Karpas-422 (cell line): ENCODE measurements around the gene SPINK8. TPM values are rescaled to one million over a fixed set of nuclear protein-coding genes. Genes with fewer than 3 reads are reported as not detected.
"Not testable (repeated sequence)": the region's sequence is repeated elsewhere in the genome, so short reads cannot be mapped to it uniquely, and the experiment has no call there.

Experiments used
- DNase-seq: peaks from one replicate; pipeline ENCODE4 v3.0.0-alpha.2; 2015
- H2AFZ ChIP-seq: fragments of 200-600 bp; sonication (generic); 2 replicates; pipeline ENCODE4 v1.6.1; 2014; ENCODE audit warnings: antibody characterized with exemption, low read length, mixed read lengths
- H3K27ac ChIP-seq: fragments of 200-600 bp; sonication (generic); 2 replicates; pipeline ENCODE4 v1.5.1; 2014; ENCODE audit warnings: mild to moderate bottlenecking, low read length, moderate library complexity
- H3K27me3 ChIP-seq: fragments of 200-600 bp; sonication (generic); 2 replicates; pipeline ENCODE4 v1.6.1; 2014; ENCODE audit warnings: low read length, mixed read lengths
- H3K36me3 ChIP-seq: fragments of 200-600 bp; sonication (generic); 2 replicates; pipeline ENCODE4 v1.6.1; 2014; ENCODE audit warnings: low read length, mixed read lengths; ENCODE audit not compliant: insufficient read depth
- H3K4me1 ChIP-seq: fragments of 200-600 bp; sonication (generic); 2 replicates; pipeline ENCODE4 v1.6.1; 2014; ENCODE audit warnings: mild to moderate bottlenecking, low read length, mixed read lengths
- H3K4me2 ChIP-seq: fragments of 200-600 bp; sonication (generic); 2 replicates; pipeline ENCODE4 v1.6.1; 2014; ENCODE audit warnings: low read length, low read depth, mild to moderate bottlenecking; ENCODE audit not compliant: poor library complexity, severe bottlenecking
- H3K4me3 ChIP-seq: fragments of 200-600 bp; sonication (generic); 2 replicates; pipeline ENCODE4 v1.5.1; 2014; ENCODE audit warnings: mild to moderate bottlenecking, antibody characterized with exemption, low read length, mixed read lengths
- H3K79me2 ChIP-seq: fragments of 200-600 bp; sonication (generic); 2 replicates; pipeline ENCODE4 v1.6.1; 2014; ENCODE audit warnings: mild to moderate bottlenecking, low read length, mixed read lengths
- H3K9ac ChIP-seq: fragments of 200-600 bp; sonication (generic); 2 replicates; pipeline ENCODE4 v1.6.0; 2014; ENCODE audit warnings: low read length
- H3K9me2 ChIP-seq: fragments of 200-600 bp; sonication (generic), shearing (Covaris generic); replicated peaks from 2 replicates; pipeline ENCODE4 v1.6.0; 2014; ENCODE audit warnings: mild to moderate bottlenecking, low read length, moderate library complexity; ENCODE audit not compliant: insufficient read depth
- H3K9me3 ChIP-seq: fragments of 300-700, 200-600 bp; sonication (generic); 2 replicates; pipeline ENCODE4 v1.6.1; 2014; ENCODE audit warnings: low read length, mixed read lengths
- H4K20me1 ChIP-seq: fragments of 200-600 bp; sonication (generic); 2 replicates; pipeline ENCODE4 v1.6.1; 2014; ENCODE audit warnings: mild to moderate bottlenecking, antibody characterized with exemption, low read length, low read depth; ENCODE audit not compliant: insufficient read depth
- total RNA-seq: library from RNA; depleted of rRNA; stranded (reverse); fragments of >200 nt; shearing (Covaris generic); gene quantifications from 2 replicates; pipeline ENCODE4 v1.2.3, GENCODE V29; 2014; ENCODE audit warnings: low replicate concordance; rRNA removed

Gene SPINK8
- total RNA-seq, result not detected in 2 replicates

- H3K79me2 ChIP-seq, H3K9ac ChIP-seq, H3K4me1 ChIP-seq, H3K27me3 ChIP-seq, H3K9me2 ChIP-seq, DNase-seq, H3K27ac ChIP-seq, H4K20me1 ChIP-seq, H3K4me2 ChIP-seq, H3K9me3 ChIP-seq, H2AFZ ChIP-seq, H3K4me3 ChIP-seq, H3K36me3 ChIP-seq: not testable (repeated sequence)
Observed at GRCh38 chr3:48333346-48334245, at the start of gene SPINK8. TSS of gene SPINK8 (minus strand) at chr3:48333661. CDS start at chr3:48328341, 5,320 bp downstream.

DNA sequence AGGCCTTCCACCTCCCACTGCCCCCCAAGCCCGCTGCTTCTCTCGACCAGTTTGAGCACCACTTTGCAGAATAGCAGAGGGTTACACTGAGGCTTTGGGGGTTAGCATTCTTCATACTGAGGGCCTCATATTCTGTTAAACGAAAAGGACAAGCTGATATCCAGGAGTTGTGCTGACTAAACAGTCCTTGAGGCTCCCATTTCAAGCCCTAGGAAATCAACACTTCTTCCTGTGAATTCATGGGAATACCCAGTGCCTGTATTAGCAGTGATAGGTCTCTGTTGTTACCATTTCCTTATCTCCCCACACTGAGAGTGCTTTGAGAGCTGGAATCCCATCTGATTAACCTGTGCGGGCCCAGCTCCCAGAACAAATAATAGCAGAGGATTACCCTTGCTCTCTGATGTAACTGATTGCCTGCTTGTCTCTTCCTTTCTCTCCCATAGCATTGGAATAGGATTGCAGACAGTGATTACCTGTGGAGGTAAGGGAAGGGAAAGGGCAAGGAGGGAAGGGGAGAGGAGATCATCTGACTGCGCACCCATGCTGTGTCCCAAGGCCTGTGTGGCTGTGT, 39.5 kb upstream of the SPINK8 start:
- no peak overlapping the region for H2AFZ ChIP-seq
- peaks cover 9% of the 10 kb centered on the region for H3K4me1 ChIP-seq
- H3K27me3 ChIP-seq, result no peaks in the 10 kb centered on the region
- no peak for DNase-seq
- H3K9ac ChIP-seq, result no peak overlapping the region
- no peaks in the 10 kb centered on the region for H3K9me2 ChIP-seq
- H3K27ac ChIP-seq, result no peak overlapping the region
- H3K4me2 ChIP-seq, result no peak overlapping the region
- H3K4me3 ChIP-seq, result no peak overlapping the region
- H3K79me2 ChIP-seq, result no peaks in the 10 kb centered on the region
- no peaks in the 10 kb centered on the region for H3K36me3 ChIP-seq
- no peaks in the 10 kb centered on the region for H4K20me1 ChIP-seq
- no peaks in the 10 kb centered on the region for H3K9me3 ChIP-seq

DNA sequence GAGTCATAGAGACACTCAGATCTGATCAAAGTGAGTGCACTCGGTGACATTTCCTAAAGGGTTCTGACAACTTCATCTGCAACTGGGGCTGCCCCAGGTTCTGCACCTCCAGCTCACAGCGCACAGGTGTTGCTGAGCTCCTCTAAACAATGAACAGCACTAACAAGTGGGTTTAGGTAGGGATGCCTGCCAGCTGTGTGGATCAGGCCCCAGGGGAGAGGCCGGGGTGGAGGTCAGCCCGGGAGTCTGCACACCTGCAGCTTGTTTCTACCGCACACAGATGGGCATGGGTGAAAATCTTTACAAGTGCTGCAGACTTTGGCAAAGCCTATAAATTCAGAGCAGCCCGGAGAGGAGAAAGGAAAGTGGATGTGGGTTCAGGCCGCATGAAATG, 38.9 kb upstream of the SPINK8 start:
- H3K4me2 ChIP-seq, result no peak overlapping the region
- no peak overlapping the region for H2AFZ ChIP-seq
- no peak for DNase-seq
- H3K9me3 ChIP-seq, result no peaks in the 10 kb centered on the region
- H3K79me2 ChIP-seq, result no peaks in the 10 kb centered on the region
- H3K9ac ChIP-seq, result no peak overlapping the region
- H3K9me2 ChIP-seq, result no peaks in the 10 kb centered on the region
- no peaks in the 10 kb centered on the region for H3K36me3 ChIP-seq
- no peak overlapping the region for H3K27ac ChIP-seq
- H4K20me1 ChIP-seq, result no peaks in the 10 kb centered on the region
- H3K4me1 ChIP-seq, result peaks cover 9% of the 10 kb centered on the region
- H3K4me3 ChIP-seq, result no peak overlapping the region
- H3K27me3 ChIP-seq, result no peaks in the 10 kb centered on the region

GRCh38 chr3:48371651-48372376, 38.4 kb upstream of the SPINK8 start, which contains the start of gene FBXW12:
TSS of gene FBXW12 (plus strand) at chr3:48372219. CDS start at chr3:48372768, 549 bp downstream.
- no peaks in the 10 kb centered on the region for H3K9me2 ChIP-seq
- no peak for DNase-seq
- H4K20me1 ChIP-seq, result no peaks in the 10 kb centered on the region
- H3K27me3 ChIP-seq, result no peaks in the 10 kb centered on the region
- no peak within 1 kb of the TSS for H3K9ac ChIP-seq
- H3K4me1 ChIP-seq, result peaks cover 9% of the 10 kb centered on the region
- H3K4me3 ChIP-seq, result no peak within 1 kb of the TSS
- no peaks in the 10 kb centered on the region for H3K36me3 ChIP-seq
- H3K27ac ChIP-seq, result no peak within 1 kb of the TSS
- H3K4me2 ChIP-seq, result no peak within 1 kb of the TSS
- H3K9me3 ChIP-seq, result no peaks in the 10 kb centered on the region
- no peaks in the 10 kb centered on the region for H3K79me2 ChIP-seq
- H2AFZ ChIP-seq, result no peak within 1 kb of the TSS

DNA sequence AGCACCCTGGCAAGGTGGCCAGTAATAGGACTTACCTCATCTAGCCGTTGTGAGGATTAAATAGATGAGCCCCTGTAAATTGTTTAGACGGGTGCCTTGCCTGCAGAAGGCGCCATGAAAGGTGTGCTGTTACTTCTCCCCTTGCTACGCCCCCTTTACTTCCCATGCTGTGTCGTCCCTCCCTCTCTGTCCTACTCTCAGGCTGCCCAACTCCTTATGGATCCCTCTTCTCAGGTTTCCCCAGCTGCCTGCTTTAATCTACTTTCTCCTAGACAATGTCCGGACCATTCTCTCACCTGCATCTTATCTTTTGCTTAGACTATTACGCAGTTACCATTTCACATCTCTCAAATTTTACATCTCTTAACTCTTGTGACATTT, 36.9 kb upstream of the SPINK8 start:
- H4K20me1 ChIP-seq, result no peaks in the 10 kb centered on the region
- no peaks in the 10 kb centered on the region for H3K9me2 ChIP-seq
- H3K4me3 ChIP-seq, result no peak overlapping the region
- no peak overlapping the region for H3K9ac ChIP-seq
- H3K79me2 ChIP-seq, result no peaks in the 10 kb centered on the region
- H3K4me1 ChIP-seq, result peaks cover 9% of the 10 kb centered on the region
- H3K27me3 ChIP-seq, result no peaks in the 10 kb centered on the region
- no peak for DNase-seq
- no peaks in the 10 kb centered on the region for H3K36me3 ChIP-seq
- H2AFZ ChIP-seq, result no peak overlapping the region
- no peaks in the 10 kb centered on the region for H3K9me3 ChIP-seq
- no peak overlapping the region for H3K4me2 ChIP-seq
- H3K27ac ChIP-seq, result no peak overlapping the region

DNA sequence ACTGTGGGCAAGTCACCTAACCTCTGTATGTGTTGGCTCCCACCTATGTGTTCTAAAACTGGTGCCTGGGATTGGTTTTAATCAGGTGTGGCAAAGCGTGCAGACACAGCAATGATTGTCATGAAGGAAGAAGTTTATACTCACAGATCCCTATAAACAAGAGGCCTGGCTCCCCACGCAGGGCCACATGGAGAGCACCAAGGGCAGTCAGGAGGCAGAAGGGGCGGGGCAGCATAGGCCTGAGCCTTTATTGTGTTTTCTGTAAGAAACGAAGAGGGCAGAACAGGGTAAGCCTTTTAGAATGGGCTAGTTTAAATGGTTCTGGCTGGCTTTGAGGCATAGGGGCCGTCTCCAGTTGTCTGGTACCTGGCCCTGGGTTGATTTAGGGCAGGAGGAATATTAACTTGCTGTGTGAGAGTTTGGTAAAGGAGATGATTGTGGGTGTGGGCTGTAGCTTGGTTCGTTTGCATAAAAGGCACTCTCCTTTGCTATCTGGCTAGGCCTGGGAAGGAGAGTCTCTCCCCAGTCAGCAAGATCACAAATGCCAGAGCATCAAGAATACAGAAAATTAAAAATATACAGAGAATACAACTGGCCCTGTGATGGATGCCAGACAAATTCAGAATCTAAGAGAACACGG, 36.4 kb upstream of the SPINK8 start:
- Histone ChIP-seq H3K79me2 (no peaks in the 10 kb centered on the region), H3K9me2 (no peaks in the 10 kb centered on the region), H4K20me1 (no peaks in the 10 kb centered on the region), H3K27me3 (no peaks in the 10 kb centered on the region), H3K4me3 (no peak overlapping the region), H3K9me3 (no peaks in the 10 kb centered on the region), H2AFZ (peak overlapping the region; percentile 33), H3K27ac (no peak overlapping the region), H3K4me2 (no peak overlapping the region), H3K9ac (no peak overlapping the region), H3K4me1 (peaks cover 9% of the 10 kb centered on the region), H3K36me3 (no peaks in the 10 kb centered on the region)
- DNase-seq, result no peak

DNA sequence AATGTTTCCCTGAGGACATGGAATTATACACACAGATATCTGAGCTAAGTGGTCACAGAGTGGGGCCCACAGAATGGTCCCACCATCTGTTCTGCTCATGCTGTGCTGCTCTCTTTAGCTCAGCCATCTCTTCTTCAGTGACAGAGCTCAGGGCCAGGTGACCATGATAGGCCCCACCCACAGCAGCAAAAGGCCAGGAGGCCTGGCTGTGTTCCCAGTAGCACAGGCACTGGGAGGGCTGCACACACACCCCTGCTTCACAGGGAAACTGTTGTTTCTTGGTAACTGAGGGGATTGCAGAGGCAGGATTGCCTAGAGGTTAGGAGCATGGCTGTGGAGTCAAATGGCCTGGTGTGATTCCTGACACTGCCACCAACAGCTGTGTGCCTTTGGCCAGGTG, 33.7 kb upstream of the SPINK8 start:
- no peaks in the 10 kb centered on the region for H4K20me1 ChIP-seq
- H3K27me3 ChIP-seq, result no peaks in the 10 kb centered on the region
- DNase-seq, result no peak
- no peaks in the 10 kb centered on the region for H3K36me3 ChIP-seq
- no peak overlapping the region for H2AFZ ChIP-seq
- peaks cover 3% of the 10 kb centered on the region for H3K9me3 ChIP-seq
- H3K4me1 ChIP-seq, result peaks cover 9% of the 10 kb centered on the region
- H3K9me2 ChIP-seq, result no peaks in the 10 kb centered on the region
- H3K79me2 ChIP-seq, result no peaks in the 10 kb centered on the region
- H3K4me3 ChIP-seq, result no peak overlapping the region
- no peak overlapping the region for H3K4me2 ChIP-seq
- no peak overlapping the region for H3K27ac ChIP-seq
- no peak overlapping the region for H3K9ac ChIP-seq

- no peak overlapping the region for H3K4me2 ChIP-seq
Observed at GRCh38 chr3:48364840-48365239, 31.4 kb upstream of the SPINK8 start.

More at GRCh38 chr3:48364840-48365239, 31.4 kb upstream of the SPINK8 start:
- Histone ChIP-seq H3K79me2 (no peaks in the 10 kb centered on the region), H3K27me3 (no peaks in the 10 kb centered on the region), H3K9ac (no peak overlapping the region), H4K20me1 (no peaks in the 10 kb centered on the region), H3K9me2 (no peaks in the 10 kb centered on the region), H3K36me3 (no peaks in the 10 kb centered on the region), H2AFZ (no peak overlapping the region), H3K27ac (no peak overlapping the region), H3K4me1 (peaks cover 3% of the 10 kb centered on the region), H3K4me3 (no peak overlapping the region), H3K9me3 (peaks cover 6% of the 10 kb centered on the region)
- DNase-seq, result no peak
